Inflammatory macrophage treated with lipopolysaccharide for 4 hours (primary cell): ENCODE data around the gene NRXN3.

ENCODE experiments used
- DNase-seq: peaks from one replicate; pipeline ENCODE4 v3.0.0-alpha.2; 2020

Gene NRXN3

GRCh38 chr14:79328863-79329262 lies 1158.7 kb downstream of the NRXN3 start:
- no peak for DNase-seq

GRCh38 chr14:79331830-79332229 lies 1161.7 kb downstream of the NRXN3 start:
- no peak for DNase-seq

- DNase-seq = no peak
Measured at GRCh38 chr14:79332504-79333197, 1162.5 kb downstream of the NRXN3 start.

GRCh38 chr14:79333198-79333546 lies 1163.0 kb downstream of the NRXN3 start:
- DNase-seq = no peak

GRCh38 chr14:79334272-79334671 lies 1164.1 kb downstream of the NRXN3 start:
- no peak for DNase-seq

DNA sequence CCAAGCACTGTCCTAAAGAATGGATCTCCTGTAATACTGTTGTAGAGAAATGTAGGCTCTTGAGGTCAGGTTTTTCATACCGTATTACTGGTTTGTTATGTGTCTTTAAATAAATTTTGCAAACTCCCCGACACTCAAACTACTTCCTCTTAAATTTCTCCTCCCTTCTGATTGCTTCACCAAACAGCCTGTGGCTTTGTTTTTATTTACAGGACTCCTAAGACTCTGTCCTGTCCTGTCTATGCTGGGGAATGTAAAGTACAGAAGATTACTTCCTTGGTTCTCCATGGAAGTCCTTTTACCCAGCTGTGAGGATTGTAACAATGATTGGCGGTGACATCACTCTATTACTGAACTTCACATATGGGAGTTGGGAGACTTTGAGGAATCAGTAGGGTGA lies 1167.6 kb downstream of the NRXN3 start:
- no peak for DNase-seq

DNA sequence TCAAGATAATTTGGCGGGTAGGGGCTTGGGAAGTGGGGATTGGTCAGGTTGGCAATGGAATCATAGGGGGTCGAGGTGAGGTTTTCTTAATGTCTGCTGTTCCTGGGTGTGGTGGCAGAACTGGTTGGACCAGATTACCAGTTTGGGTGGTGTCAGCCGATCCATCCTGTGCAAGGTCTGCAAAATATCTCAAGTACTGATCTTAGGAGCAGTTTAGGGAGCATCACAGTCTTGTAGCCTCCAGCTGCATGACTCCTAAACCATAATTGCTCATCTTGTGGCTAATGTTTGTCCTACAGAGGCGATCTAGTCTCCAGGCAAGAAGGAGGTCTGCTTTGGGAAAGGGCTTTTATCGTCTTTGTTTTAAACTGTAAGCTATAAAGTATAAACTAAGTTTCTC lies 1172.8 kb downstream of the NRXN3 start:
- no peak for DNase-seq

- DNase-seq = no peak
Measured at GRCh38 chr14:79351011-79351410, 1180.8 kb downstream of the NRXN3 start.

DNA sequence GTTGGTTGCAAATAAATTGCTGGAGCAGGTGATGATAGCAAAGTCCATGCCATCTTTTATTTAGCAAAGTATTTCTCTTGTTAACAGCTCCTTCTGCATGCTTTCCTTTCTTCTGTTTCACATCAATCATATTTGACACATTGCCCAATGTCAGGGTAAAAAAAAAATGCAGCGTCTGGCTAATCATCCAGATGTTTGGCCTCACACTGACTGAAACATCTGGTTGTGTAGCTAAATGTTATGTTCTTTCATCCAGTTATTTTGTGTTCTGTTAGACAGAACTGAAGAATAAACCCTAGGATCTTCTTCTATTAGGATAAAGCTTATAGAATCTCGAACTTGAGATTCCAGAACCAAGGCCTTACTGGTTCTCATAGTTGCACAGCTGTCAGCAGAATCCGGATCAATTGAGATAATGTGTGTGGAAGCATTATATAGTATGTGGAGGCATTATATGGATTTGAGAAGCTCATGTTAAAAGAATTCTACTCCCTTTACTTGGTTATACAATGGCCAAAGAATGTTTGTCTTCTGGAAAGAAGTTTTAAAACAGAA lies 1182.0 kb downstream of the NRXN3 start:
- DNase-seq = no peak

- no peak for DNase-seq
Measured at GRCh38 chr14:79354336-79354735, 1184.2 kb downstream of the NRXN3 start.

GRCh38 chr14:79356040-79356439 lies 1185.9 kb downstream of the NRXN3 start:
- DNase-seq = no peak

DNA sequence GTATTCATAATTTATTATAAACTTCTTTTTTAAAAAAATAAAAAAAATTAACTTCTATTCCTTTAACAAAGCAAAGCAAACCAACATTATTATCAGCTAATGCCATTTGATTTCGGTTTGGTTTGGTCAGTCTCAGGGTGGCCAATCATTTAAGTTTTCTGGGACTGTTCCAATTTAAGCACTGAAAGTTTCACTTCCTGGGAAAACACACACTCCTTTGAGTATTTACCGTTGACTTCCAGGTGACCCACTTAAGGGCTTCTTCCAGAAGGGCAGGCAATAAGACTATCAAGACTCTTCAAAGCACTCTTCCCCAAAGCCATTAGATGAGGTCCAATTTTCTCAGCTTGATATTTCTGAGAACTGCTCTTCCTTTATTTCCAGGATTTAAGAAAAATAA lies 1187.1 kb downstream of the NRXN3 start:
- DNase-seq = no peak

GRCh38 chr14:79363291-79363690 lies 1193.1 kb downstream of the NRXN3 start:
- no peak for DNase-seq

DNA sequence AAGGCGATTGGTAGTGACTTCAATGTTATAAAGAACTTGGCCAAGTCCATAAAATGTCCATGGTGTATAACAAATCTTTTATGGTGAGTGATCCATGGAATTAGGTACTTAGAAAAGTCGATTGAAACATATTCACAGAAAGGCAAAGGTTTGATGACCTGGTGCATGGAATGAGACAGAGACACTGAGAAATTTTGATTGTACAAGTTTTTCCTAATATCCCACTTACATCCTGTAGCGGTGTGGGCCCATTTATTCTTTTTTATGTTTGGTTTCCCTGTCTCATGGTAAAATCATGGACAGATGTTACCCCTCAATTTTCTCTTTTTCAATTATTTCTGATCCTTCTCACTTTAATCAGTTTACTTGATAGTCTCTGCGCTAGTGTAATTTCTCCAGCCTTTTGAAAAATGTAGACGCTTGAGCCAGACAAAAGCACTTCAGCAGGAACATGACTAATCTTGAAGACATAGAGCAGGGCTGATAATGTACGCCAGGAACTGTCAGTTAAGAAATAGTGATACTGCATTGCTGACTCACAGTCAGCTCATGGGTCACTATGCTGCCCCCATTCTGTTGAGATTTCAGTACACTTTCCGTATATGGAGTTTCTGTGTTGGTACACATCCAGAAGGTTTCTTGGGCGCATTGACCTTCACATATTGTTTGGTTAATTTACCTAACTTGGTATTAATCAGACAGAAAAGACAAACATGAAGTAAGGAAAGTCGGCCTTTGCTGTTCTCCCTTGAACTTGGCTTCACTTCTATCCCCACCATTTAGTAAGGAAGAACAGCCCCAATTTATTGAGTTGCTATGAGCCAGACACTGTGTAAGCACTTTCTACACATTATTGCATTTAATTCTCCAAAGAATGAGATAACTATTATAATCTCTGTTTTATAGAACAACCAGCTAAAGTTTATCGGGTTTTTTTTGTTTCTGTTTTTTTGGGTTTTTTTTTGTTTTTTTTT lies 1199.5 kb downstream of the NRXN3 start:
- DNase-seq = no peak

DNA sequence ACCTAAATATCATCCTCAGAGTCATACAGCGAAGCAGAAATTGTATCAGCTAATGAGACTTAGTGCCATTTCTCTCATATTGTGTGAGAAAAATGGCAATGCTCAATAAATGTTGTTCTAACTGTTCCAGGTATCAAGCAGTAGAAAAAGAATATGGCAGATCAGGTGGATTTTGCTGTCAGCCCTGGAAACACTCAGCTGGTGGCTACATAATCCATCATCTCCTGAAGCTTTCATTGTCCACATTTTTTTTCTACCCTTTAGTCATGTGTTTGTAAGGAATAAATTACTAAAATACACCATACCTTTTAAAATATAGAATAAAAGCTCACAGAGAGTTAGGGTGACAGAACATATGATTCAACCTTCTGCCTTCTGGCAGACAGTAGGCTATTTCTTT lies 1200.8 kb downstream of the NRXN3 start:
- DNase-seq = no peak

DNA sequence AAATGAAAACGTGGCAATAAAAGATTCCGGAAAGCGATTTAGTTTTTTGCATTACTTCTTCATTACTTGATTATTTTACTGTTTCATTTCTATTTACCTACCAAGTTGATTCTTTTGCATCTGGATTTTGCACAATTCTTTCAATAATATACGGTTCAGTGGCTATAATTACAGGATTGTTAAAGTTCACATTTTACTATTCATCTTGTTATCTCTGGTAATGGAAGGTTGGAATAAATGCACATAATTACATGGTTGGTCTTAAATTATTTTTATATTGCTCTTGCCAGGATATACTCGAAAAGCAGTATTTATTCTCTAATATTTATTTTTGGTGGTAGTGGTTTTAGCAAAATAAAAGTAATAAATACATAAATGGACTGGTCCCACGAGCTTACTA lies 1203.3 kb downstream of the NRXN3 start:
- no peak for DNase-seq

GRCh38 chr14:79375356-79375755 lies 1205.2 kb downstream of the NRXN3 start:
- DNase-seq = no peak

- no peak for DNase-seq
Measured at GRCh38 chr14:79376557-79376956, 1206.4 kb downstream of the NRXN3 start.

DNA sequence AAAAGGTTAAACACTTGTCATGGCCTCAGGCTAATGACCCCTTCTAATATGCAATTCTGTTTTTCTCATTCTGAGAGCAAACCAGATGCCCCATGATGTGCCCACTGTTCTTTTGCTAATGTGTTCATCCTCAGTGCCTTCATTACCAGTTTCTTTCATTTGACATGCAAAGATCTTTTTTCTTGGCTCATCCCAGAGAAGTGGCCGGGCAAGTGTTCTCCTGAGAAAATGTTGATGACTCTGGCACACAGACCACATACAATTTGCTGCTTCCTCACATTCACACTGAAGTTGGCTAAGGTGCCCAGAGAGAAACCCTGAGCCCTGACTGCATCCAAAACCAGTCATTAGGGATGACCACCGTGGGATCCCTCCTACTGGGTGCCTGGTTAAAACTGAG lies 1207.8 kb downstream of the NRXN3 start:
- no peak for DNase-seq

DNA sequence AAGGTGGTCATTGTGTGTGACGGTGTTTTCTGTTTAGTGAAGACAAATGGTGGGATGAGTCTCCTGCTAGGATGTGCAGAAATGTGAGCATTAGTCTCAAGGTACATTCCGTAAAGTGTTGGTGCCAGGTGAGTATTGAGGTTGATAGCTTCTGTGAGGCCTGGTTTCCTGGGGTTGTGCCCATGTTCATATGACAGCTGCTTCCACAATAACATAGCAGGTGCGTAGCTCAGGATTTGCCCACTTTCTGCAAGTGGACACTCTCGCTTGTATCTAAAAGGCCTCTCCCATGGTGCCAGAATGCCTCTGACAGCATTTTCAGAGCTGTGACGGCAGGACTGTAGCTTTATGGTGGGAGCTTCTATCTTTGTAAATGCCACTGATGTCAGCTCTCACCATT lies 1209.1 kb downstream of the NRXN3 start:
- no peak for DNase-seq

DNA sequence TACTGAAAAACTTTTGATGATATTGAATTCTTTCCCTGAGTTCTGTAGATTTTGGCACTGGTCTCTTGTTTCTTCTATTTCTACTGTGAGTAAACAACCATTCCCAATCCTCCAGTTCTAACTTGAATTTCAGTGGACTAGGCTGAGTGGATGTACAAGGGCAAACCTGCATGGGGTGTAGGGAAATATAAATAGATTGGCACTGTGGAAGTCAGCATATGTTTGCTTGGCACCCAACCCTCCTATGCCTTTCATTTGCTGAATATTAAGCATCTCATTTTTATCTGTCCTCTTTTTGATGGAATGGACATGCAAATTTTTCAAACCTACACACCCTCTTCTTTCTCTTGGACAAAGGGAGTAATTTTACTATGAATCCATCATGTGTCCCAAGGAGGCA lies 1212.9 kb downstream of the NRXN3 start:
- no peak for DNase-seq

- no peak for DNase-seq
Measured at GRCh38 chr14:79383475-79383874, 1213.3 kb downstream of the NRXN3 start.

GRCh38 chr14:79395061-79395460 lies 1224.9 kb downstream of the NRXN3 start:
- DNase-seq = no peak

DNA sequence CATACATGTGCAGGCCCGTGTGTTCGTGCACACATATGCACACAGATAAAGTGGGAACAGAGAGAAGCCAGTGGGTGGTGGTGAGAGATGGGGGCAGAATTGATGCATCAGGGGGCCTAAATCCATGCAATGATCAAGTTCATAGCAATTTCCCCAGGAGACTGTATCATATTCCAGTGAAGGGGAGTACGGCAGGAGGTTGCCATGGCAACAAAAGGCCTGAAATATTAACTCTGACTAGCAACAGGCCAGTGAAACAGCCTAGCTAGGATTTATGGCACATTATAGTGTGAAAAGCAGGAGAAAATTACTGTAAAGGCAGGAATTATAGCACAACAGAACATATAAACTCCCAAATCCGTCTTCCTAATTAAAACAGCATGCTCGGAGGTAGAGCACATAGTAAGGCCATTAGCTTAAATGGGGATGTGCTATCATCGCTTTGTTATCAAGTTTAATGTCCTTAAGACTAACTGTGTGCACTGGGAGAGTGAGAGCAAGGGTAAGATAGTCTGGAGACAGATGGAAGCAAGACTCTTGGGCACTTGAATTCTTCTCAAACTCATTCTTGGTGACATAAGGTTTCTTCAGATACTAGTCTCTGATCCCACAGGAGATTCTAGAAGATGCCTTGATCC lies 1234.8 kb downstream of the NRXN3 start:
- DNase-seq = no peak
